Hepatocyte (in vitro differentiated cells): ENCODE results near the gene PRKAG1.

ENCODE experiments used
- CTCF ChIP-seq: fragments of 200-600 bp; sonication (generic); IDR thresholded peaks from 2 replicates; pipeline ENCODE4 v1.5.1; 2016; ENCODE audit warnings: antibody characterized with exemption, mild to moderate bottlenecking; ENCODE audit not compliant: poor library complexity
- EZH2 ChIP-seq: fragments of 200-600 bp; sonication (generic); IDR thresholded peaks from 2 replicates; pipeline ENCODE4 v1.6.1; 2016; ENCODE audit warnings: antibody characterized with exemption, mild to moderate bottlenecking, borderline replicate concordance

DNA sequence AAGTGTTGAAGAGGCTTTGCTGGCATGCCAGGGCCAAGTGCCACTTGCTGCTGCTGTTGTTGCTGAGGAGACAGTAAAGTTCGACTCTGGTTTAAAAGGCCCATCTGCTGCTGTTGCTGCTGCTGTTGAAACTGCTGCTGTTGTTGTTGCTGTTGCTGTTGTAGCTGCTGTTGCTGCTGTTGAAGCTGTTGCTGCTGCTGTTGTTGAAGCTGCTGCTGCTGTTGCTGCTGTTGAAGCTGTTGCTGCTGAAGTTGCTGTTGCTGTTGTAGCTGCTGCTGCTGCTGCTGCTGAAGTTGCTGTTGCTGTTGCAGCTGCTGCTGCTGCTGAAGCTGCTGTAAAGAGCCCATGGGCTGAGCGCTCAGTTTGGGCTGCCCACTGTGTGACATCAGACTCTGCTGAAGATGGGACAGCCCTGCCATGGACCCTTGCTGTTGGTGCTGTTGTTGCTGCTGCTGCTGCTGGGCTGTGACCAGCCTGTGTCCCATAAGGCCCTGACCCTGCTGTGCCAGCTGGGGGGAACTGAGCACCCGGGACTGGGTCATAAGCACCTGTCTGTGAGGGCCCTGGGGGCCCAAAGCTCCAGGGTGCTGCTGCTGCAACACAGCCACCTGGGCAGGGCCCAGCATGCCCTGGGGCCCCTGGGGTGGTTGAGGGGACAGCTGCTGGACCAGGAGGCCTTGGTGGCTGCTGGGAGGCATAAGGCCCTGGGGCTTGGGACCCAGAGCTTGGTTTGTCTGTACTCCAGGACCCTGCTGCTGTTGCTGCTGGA is 14.3 kb upstream of the PRKAG1 start:
- TF ChIP-seq CTCF (no peak), EZH2 (no peak)
